Activated CD4-positive, alpha-beta T cell treated with anti-CD3 and anti-CD28 coated beads, Interleukin-2, amount 10 ng/mL, durations not matched to agents 24 days and 14 days (primary cell): ENCODE results near the gene SLC25A51. TPM values are rescaled to one million over a fixed set of nuclear protein-coding genes. Genes with fewer than 3 reads are reported as not detected.

Source experiments
- DNase-seq: peaks from one replicate; pipeline ENCODE4 v3.0.0; 2022
- H3K27ac Mint-ChIP-seq: one replicate; pipeline ENCODE4 v1.8.0; 2022; ENCODE audit warnings: mild to moderate bottlenecking, mixed read lengths
- H3K27me3 Mint-ChIP-seq: one replicate; pipeline ENCODE4 v1.8.0; 2022; ENCODE audit warnings: mixed read lengths
- H3K36me3 Mint-ChIP-seq: one replicate; pipeline ENCODE4 v1.8.0; 2022; ENCODE audit warnings: low read depth, mild to moderate bottlenecking, mixed read lengths
- H3K4me1 Mint-ChIP-seq: one replicate; pipeline ENCODE4 v1.8.0; 2021; ENCODE audit warnings: mixed read lengths
- H3K4me3 Mint-ChIP-seq: one replicate; pipeline ENCODE4 v1.8.0; 2022; ENCODE audit warnings: mild to moderate bottlenecking, moderate library complexity, mixed read lengths
- H3K9me3 Mint-ChIP-seq: one replicate; pipeline ENCODE4 v1.8.0; 2021; ENCODE audit warnings: mixed read lengths
- intact Hi-C: fragments of 100-400 bp; cut with micrococcal nuclease; formaldehyde crosslinking; loops from one replicate; pipeline ENCODE4 v1.15.1; 2023
- total RNA-seq: library from RNA; stranded (reverse); gene quantifications from 2 replicates; pipeline ENCODE4 v1.2.3, GENCODE V29; 2022

The SLC25A51 gene
- total RNA-seq, 1 donor from 2014 or later, result 32.0 TPM

- intact Hi-C loops, result no loop called here
- no peaks in the 10 kb centered on the region for H3K27me3 Mint-ChIP-seq
- no peaks in the 10 kb centered on the region for H3K36me3 Mint-ChIP-seq
- H3K9me3 Mint-ChIP-seq, result no peaks in the 10 kb centered on the region
- no peak overlapping the region for H3K4me3 Mint-ChIP-seq
- H3K4me1 Mint-ChIP-seq, result peaks cover 2% of the 10 kb centered on the region
- no peak for DNase-seq
- H3K27ac Mint-ChIP-seq, result no peak overlapping the region
Observed at GRCh38 chr9:37927601-37928551, 23.9 kb upstream of the SLC25A51 start.

GRCh38 chr9:37927132-37927531, 23.2 kb upstream of the SLC25A51 start:
- Mint-ChIP-seq H3K4me3 (no peak overlapping the region), H3K27ac (no peak overlapping the region), H3K9me3 (no peaks in the 10 kb centered on the region), H3K36me3 (no peaks in the 10 kb centered on the region), H3K27me3 (no peaks in the 10 kb centered on the region), H3K4me1 (peaks cover 2% of the 10 kb centered on the region)
- intact Hi-C loops, result no loop called here
- DNase-seq, result no peak

GRCh38 chr9:37926737-37927118, 22.8 kb upstream of the SLC25A51 start:
- intact Hi-C loops, result no loop called here
- no peaks in the 10 kb centered on the region for H3K36me3 Mint-ChIP-seq
- no peak overlapping the region for H3K4me3 Mint-ChIP-seq
- no peak overlapping the region for H3K27ac Mint-ChIP-seq
- peaks cover 2% of the 10 kb centered on the region for H3K4me1 Mint-ChIP-seq
- H3K27me3 Mint-ChIP-seq, result no peaks in the 10 kb centered on the region
- no peaks in the 10 kb centered on the region for H3K9me3 Mint-ChIP-seq
- DNase-seq, result no peak

- peaks cover 2% of the 10 kb centered on the region for H3K4me1 Mint-ChIP-seq
- DNase-seq, result no peak
- no peaks in the 10 kb centered on the region for H3K9me3 Mint-ChIP-seq
- no peak overlapping the region for H3K4me3 Mint-ChIP-seq
- no peaks in the 10 kb centered on the region for H3K27me3 Mint-ChIP-seq
- intact Hi-C loops, result no loop called here
- no peak overlapping the region for H3K27ac Mint-ChIP-seq
- H3K36me3 Mint-ChIP-seq, result no peaks in the 10 kb centered on the region
Observed at GRCh38 chr9:37925786-37926736, 22.1 kb upstream of the SLC25A51 start.

- Mint-ChIP-seq H3K36me3 (no peaks in the 10 kb centered on the region), H3K9me3 (no peaks in the 10 kb centered on the region), H3K27ac (no peak overlapping the region), H3K4me3 (no peak overlapping the region), H3K27me3 (no peaks in the 10 kb centered on the region), H3K4me1 (peaks cover 2% of the 10 kb centered on the region)
- intact Hi-C loops, result no loop called here
- no peak for DNase-seq
Observed at GRCh38 chr9:37925006-37925405, 21.1 kb upstream of the SLC25A51 start.

GRCh38 chr9:37924538-37924937, 20.6 kb upstream of the SLC25A51 start:
- Mint-ChIP-seq H3K9me3 (no peaks in the 10 kb centered on the region), H3K4me3 (no peak overlapping the region), H3K4me1 (peaks cover 2% of the 10 kb centered on the region), H3K27ac (no peak overlapping the region), H3K27me3 (no peaks in the 10 kb centered on the region), H3K36me3 (no peaks in the 10 kb centered on the region)
- no peak for DNase-seq
- intact Hi-C loops, result no loop called here

- H3K9me3 Mint-ChIP-seq, result no peaks in the 10 kb centered on the region
- no peaks in the 10 kb centered on the region for H3K27me3 Mint-ChIP-seq
- DNase-seq, result no peak
- H3K36me3 Mint-ChIP-seq, result no peaks in the 10 kb centered on the region
- no peak overlapping the region for H3K4me3 Mint-ChIP-seq
- H3K27ac Mint-ChIP-seq, result no peak overlapping the region
- intact Hi-C loops, result no loop called here
- H3K4me1 Mint-ChIP-seq, result peaks cover 2% of the 10 kb centered on the region
Observed at GRCh38 chr9:37923796-37924427, 20.0 kb upstream of the SLC25A51 start.

GRCh38 chr9:37923118-37923795, 19.3 kb upstream of the SLC25A51 start:
- intact Hi-C loops, result no loop called here
- Mint-ChIP-seq H3K9me3 (no peaks in the 10 kb centered on the region), H3K27me3 (no peaks in the 10 kb centered on the region), H3K4me3 (no peak overlapping the region), H3K27ac (no peak overlapping the region), H3K36me3 (no peaks in the 10 kb centered on the region), H3K4me1 (peaks cover 2% of the 10 kb centered on the region)
- no peak for DNase-seq

- DNase-seq, result no peak
- Mint-ChIP-seq H3K9me3 (no peaks in the 10 kb centered on the region), H3K27me3 (no peaks in the 10 kb centered on the region), H3K27ac (no peak overlapping the region), H3K4me3 (no peak overlapping the region), H3K4me1 (peaks cover 2% of the 10 kb centered on the region), H3K36me3 (no peaks in the 10 kb centered on the region)
- intact Hi-C loops, result no loop called here
Observed at GRCh38 chr9:37922363-37923117, 18.6 kb upstream of the SLC25A51 start.

- intact Hi-C loops, result no loop called here
- no peaks in the 10 kb centered on the region for H3K36me3 Mint-ChIP-seq
- no peak for DNase-seq
- H3K4me3 Mint-ChIP-seq, result no peak overlapping the region
- H3K27me3 Mint-ChIP-seq, result no peaks in the 10 kb centered on the region
- H3K9me3 Mint-ChIP-seq, result no peaks in the 10 kb centered on the region
- H3K27ac Mint-ChIP-seq, result no peak overlapping the region
- peaks cover 2% of the 10 kb centered on the region for H3K4me1 Mint-ChIP-seq
Observed at GRCh38 chr9:37921546-37922300, 17.8 kb upstream of the SLC25A51 start.

- H3K36me3 Mint-ChIP-seq, result no peaks in the 10 kb centered on the region
- H3K27ac Mint-ChIP-seq, result no peak overlapping the region
- H3K4me1 Mint-ChIP-seq, result peaks cover under 1% of the 10 kb centered on the region
- intact Hi-C loops, result no loop called here
- no peak overlapping the region for H3K4me3 Mint-ChIP-seq
- DNase-seq, result no peak
- H3K9me3 Mint-ChIP-seq, result no peaks in the 10 kb centered on the region
- no peaks in the 10 kb centered on the region for H3K27me3 Mint-ChIP-seq
Observed at GRCh38 chr9:37921168-37921510, 17.2 kb upstream of the SLC25A51 start.

- Mint-ChIP-seq H3K4me1 (no peaks in the 10 kb centered on the region), H3K4me3 (no peak overlapping the region), H3K27ac (no peak overlapping the region), H3K36me3 (no peaks in the 10 kb centered on the region), H3K27me3 (no peaks in the 10 kb centered on the region), H3K9me3 (no peaks in the 10 kb centered on the region)
- peak; percentile 69 for DNase-seq
- intact Hi-C loops, result no loop called here
Observed at GRCh38 chr9:37920471-37921167, 16.7 kb upstream of the SLC25A51 start.
